ENCODE data around the gene DEDD2.

Gene DEDD2

GRCh38 chr19:42224940-42225717 lies 7.7 kb upstream of the DEDD2 start:
- no peak overlapping the region for H3K27ac ChIP-seq (ENCODE audit: low read length)
- H3K4me3 ChIP-seq (ENCODE audit: low read length in 2 of 2), result no peak overlapping the region
- no peaks in the 10 kb centered on the region for H3K27me3 ChIP-seq (ENCODE audit: control insufficient read depth in 1 of 2, insufficient read depth in 2 of 2, low read length in 2 of 2)
- H3K9ac ChIP-seq (ENCODE audit: low read length in 2 of 2), result no peak overlapping the region
- peaks cover 18% of the 10 kb centered on the region for H3K4me1 ChIP-seq (ENCODE audit: control insufficient read depth, insufficient read depth, low read length)
- no peaks in the 10 kb centered on the region for H3K9me3 ChIP-seq (ENCODE audit: control insufficient read depth in 2 of 2, low read length in 2 of 2)
- peaks cover 30 to 47% of the 10 kb centered on the region in 2 donors for H3K36me3 ChIP-seq (ENCODE audit: control insufficient read depth in 2 of 2, insufficient read depth in 2 of 2, low read length in 2 of 2)

- Histone ChIP-seq H3K9ac (ENCODE audit: low read length in 2 of 2) (peak overlapping the region; percentile 76 to 87), H3K9me3 (ENCODE audit: control insufficient read depth in 2 of 2, low read length in 2 of 2) (no peaks in the 10 kb centered on the region), H3K36me3 (ENCODE audit: control insufficient read depth in 2 of 2, insufficient read depth in 2 of 2, low read length in 2 of 2) (peaks cover 12 to 19% of the 10 kb centered on the region in 2 donors), H3K27me3 (ENCODE audit: control insufficient read depth in 1 of 2, insufficient read depth in 2 of 2, low read length in 2 of 2) (no peaks in the 10 kb centered on the region), H3K4me1 (ENCODE audit: control insufficient read depth, insufficient read depth, low read length) (peaks cover 40% of the 10 kb centered on the region), H3K4me3 (ENCODE audit: low read length in 2 of 2) (peak overlapping the region; percentile 94 to 95), H3K27ac (ENCODE audit: low read length) (peak overlapping the region; percentile 37)
Measured at GRCh38 chr19:42220751-42221097, 3.2 kb upstream of the DEDD2 start.

GRCh38 chr19:42219812-42220750 lies 2.6 kb upstream of the DEDD2 start, which contains the start of gene ZNF526:
ZNF526 (plus strand) TSS chr19:42220312; CDS start chr19:42224404, 4,092 bp downstream.
- no peaks in the 10 kb centered on the region for H3K9me3 ChIP-seq (ENCODE audit: control insufficient read depth in 2 of 2, low read length in 2 of 2)
- peak within 1 kb of the TSS; percentile 94 to 95 for H3K4me3 ChIP-seq (ENCODE audit: low read length in 2 of 2)
- H3K36me3 ChIP-seq (ENCODE audit: control insufficient read depth in 2 of 2, insufficient read depth in 2 of 2, low read length in 2 of 2), result peaks cover 7 to 15% of the 10 kb centered on the region in 2 donors
- H3K27ac ChIP-seq (ENCODE audit: low read length), result peak within 1 kb of the TSS; percentile 79
- H3K9ac ChIP-seq (ENCODE audit: low read length in 2 of 2), result peak within 1 kb of the TSS; percentile 76 to 87
- peaks cover 41% of the 10 kb centered on the region for H3K4me1 ChIP-seq (ENCODE audit: control insufficient read depth, insufficient read depth, low read length)
- no peaks in the 10 kb centered on the region for H3K27me3 ChIP-seq (ENCODE audit: control insufficient read depth in 1 of 2, insufficient read depth in 2 of 2, low read length in 2 of 2)

GRCh38 chr19:42216653-42217519 lies 591 bp downstream of the DEDD2 start:
- Histone ChIP-seq H3K27me3 (ENCODE audit: control insufficient read depth in 1 of 2, insufficient read depth in 2 of 2, low read length in 2 of 2) (no peaks in the 10 kb centered on the region), H3K36me3 (ENCODE audit: control insufficient read depth in 2 of 2, insufficient read depth in 2 of 2, low read length in 2 of 2) (peaks cover 15 to 16% of the 10 kb centered on the region in 2 donors), H3K4me1 (ENCODE audit: control insufficient read depth, insufficient read depth, low read length) (peaks cover 41% of the 10 kb centered on the region), H3K9ac (ENCODE audit: low read length in 2 of 2) (peak overlapping the region; percentile 80 to 83), H3K27ac (ENCODE audit: low read length) (peak overlapping the region; percentile 73), H3K9me3 (ENCODE audit: control insufficient read depth in 2 of 2, low read length in 2 of 2) (no peaks in the 10 kb centered on the region), H3K4me3 (ENCODE audit: low read length in 2 of 2) (peak overlapping the region; percentile 86 to 89)

GRCh38 chr19:42214810-42215485 lies 2.5 kb downstream of the DEDD2 start:
- Histone ChIP-seq H3K27me3 (ENCODE audit: control insufficient read depth in 1 of 2, insufficient read depth in 2 of 2, low read length in 2 of 2) (no peaks in the 10 kb centered on the region), H3K4me3 (ENCODE audit: low read length in 2 of 2) (no peak overlapping the region), H3K4me1 (ENCODE audit: control insufficient read depth, insufficient read depth, low read length) (peaks cover 29% of the 10 kb centered on the region), H3K9ac (ENCODE audit: low read length in 2 of 2) (no peak overlapping the region), H3K9me3 (ENCODE audit: control insufficient read depth in 2 of 2, low read length in 2 of 2) (no peaks in the 10 kb centered on the region), H3K36me3 (ENCODE audit: control insufficient read depth in 2 of 2, insufficient read depth in 2 of 2, low read length in 2 of 2) (peaks cover 17% of the 10 kb centered on the region in 2 donors), H3K27ac (ENCODE audit: low read length) (no peak overlapping the region)

GRCh38 chr19:42212886-42213285 lies 4.6 kb downstream of the DEDD2 start:
- H3K9ac ChIP-seq (ENCODE audit: low read length in 2 of 2), result no peak overlapping the region
- H3K27me3 ChIP-seq (ENCODE audit: control insufficient read depth in 1 of 2, insufficient read depth in 2 of 2, low read length in 2 of 2), result no peaks in the 10 kb centered on the region
- H3K9me3 ChIP-seq (ENCODE audit: control insufficient read depth in 2 of 2, low read length in 2 of 2), result no peaks in the 10 kb centered on the region
- H3K4me1 ChIP-seq (ENCODE audit: control insufficient read depth, insufficient read depth, low read length), result peaks cover 15% of the 10 kb centered on the region
- peaks cover 32 to 33% of the 10 kb centered on the region in 2 donors for H3K36me3 ChIP-seq (ENCODE audit: control insufficient read depth in 2 of 2, insufficient read depth in 2 of 2, low read length in 2 of 2)
- no peak overlapping the region for H3K27ac ChIP-seq (ENCODE audit: low read length)
- no peak overlapping the region for H3K4me3 ChIP-seq (ENCODE audit: low read length in 2 of 2)

GRCh38 chr19:42208612-42209011 lies 8.9 kb downstream of the DEDD2 start:
- Histone ChIP-seq H3K27ac (ENCODE audit: low read length) (no peak overlapping the region), H3K9ac (ENCODE audit: low read length in 2 of 2) (no peak overlapping the region), H3K9me3 (ENCODE audit: control insufficient read depth in 2 of 2, low read length in 2 of 2) (no peaks in the 10 kb centered on the region), H3K36me3 (ENCODE audit: control insufficient read depth in 2 of 2, insufficient read depth in 2 of 2, low read length in 2 of 2) (peaks cover 36 to 55% of the 10 kb centered on the region in 2 donors), H3K4me3 (ENCODE audit: low read length in 2 of 2) (no peak overlapping the region), H3K4me1 (ENCODE audit: control insufficient read depth, insufficient read depth, low read length) (no peaks in the 10 kb centered on the region), H3K27me3 (ENCODE audit: control insufficient read depth in 1 of 2, insufficient read depth in 2 of 2, low read length in 2 of 2) (no peaks in the 10 kb centered on the region)

- Histone ChIP-seq H3K4me1 (ENCODE audit: control insufficient read depth, insufficient read depth, low read length) (no peaks in the 10 kb centered on the region), H3K27me3 (ENCODE audit: control insufficient read depth in 1 of 2, insufficient read depth in 2 of 2, low read length in 2 of 2) (no peaks in the 10 kb centered on the region), H3K36me3 (ENCODE audit: control insufficient read depth in 2 of 2, insufficient read depth in 2 of 2, low read length in 2 of 2) (peaks cover 34 to 54% of the 10 kb centered on the region in 2 donors), H3K9ac (ENCODE audit: low read length in 2 of 2) (no peak overlapping the region), H3K9me3 (ENCODE audit: control insufficient read depth in 2 of 2, low read length in 2 of 2) (no peaks in the 10 kb centered on the region), H3K27ac (ENCODE audit: low read length) (no peak overlapping the region), H3K4me3 (ENCODE audit: low read length in 2 of 2) (no peak overlapping the region)
Measured at GRCh38 chr19:42207767-42208271, 9.7 kb downstream of the DEDD2 start.

- Histone ChIP-seq H3K9ac (ENCODE audit: low read length in 2 of 2) (no peak overlapping the region), H3K27me3 (ENCODE audit: control insufficient read depth in 1 of 2, insufficient read depth in 2 of 2, low read length in 2 of 2) (no peaks in the 10 kb centered on the region), H3K4me3 (ENCODE audit: low read length in 2 of 2) (no peak overlapping the region), H3K36me3 (ENCODE audit: control insufficient read depth in 2 of 2, insufficient read depth in 2 of 2, low read length in 2 of 2) (peaks cover 39 to 59% of the 10 kb centered on the region in 2 donors), H3K4me1 (ENCODE audit: control insufficient read depth, insufficient read depth, low read length) (no peaks in the 10 kb centered on the region), H3K27ac (ENCODE audit: low read length) (no peak overlapping the region), H3K9me3 (ENCODE audit: control insufficient read depth in 2 of 2, low read length in 2 of 2) (no peaks in the 10 kb centered on the region)
Measured at GRCh38 chr19:42206871-42207755, 10.4 kb downstream of the DEDD2 start.

Measured in stomach smooth muscle (tissue), 2 donors.